Body of pancreas (tissue), 4 donors: ENCODE measurements around the gene THSD7A.

Experiments
- CTCF ChIP-seq, 7 experiments: fragments of 450-650 bp in 4 of 7; fragments of 200-600 bp in 3 of 7; sonication (generic) in 3 of 7; IDR thresholded peaks; one replicate each; pipeline ENCODE4 v1.5.1; 2016 to 2019; ENCODE audit warnings: antibody characterized with exemption in 7 of 7
- POLR2A ChIP-seq, 3 donors: fragments of 450-650 bp; IDR thresholded peaks; one replicate each; pipeline ENCODE4 v1.6.1; 2016; ENCODE audit warnings: antibody characterized with exemption in 3 of 3, mild to moderate bottlenecking in 2 of 3

GRCh38 chr7:11648101-11648500 is 183.9 kb downstream of the THSD7A start:
- TF ChIP-seq CTCF (IDR thresholded peaks at IDR 0.05) (no peak), POLR2A (IDR thresholded peaks at IDR 0.05) (no peak)
